SU-DHL-6 (cell line): ENCODE data around the gene HS6ST3.

ENCODE experiments used
- EZH2phosphoT487 ChIP-seq: fragments of 200-600 bp; sonication (generic), shearing (Covaris generic); conservative IDR thresholded peaks from 2 replicates; pipeline ENCODE4 v1.6.1; 2018; ENCODE audit warnings: mild to moderate bottlenecking, antibody characterized with exemption, low read length, moderate library complexity, mixed read lengths
- TF ChIP-seq, protein P1 (sequence below): fragments of 200-600 bp; sonication (generic); IDR thresholded peaks from one replicate; pipeline ENCODE4 v1.5.1; 2017; ENCODE audit warnings: antibody characterized with exemption, mild to moderate bottlenecking, low read length, moderate library complexity; ENCODE audit not compliant: insufficient read depth, poor library complexity, severe bottlenecking

DNA sequence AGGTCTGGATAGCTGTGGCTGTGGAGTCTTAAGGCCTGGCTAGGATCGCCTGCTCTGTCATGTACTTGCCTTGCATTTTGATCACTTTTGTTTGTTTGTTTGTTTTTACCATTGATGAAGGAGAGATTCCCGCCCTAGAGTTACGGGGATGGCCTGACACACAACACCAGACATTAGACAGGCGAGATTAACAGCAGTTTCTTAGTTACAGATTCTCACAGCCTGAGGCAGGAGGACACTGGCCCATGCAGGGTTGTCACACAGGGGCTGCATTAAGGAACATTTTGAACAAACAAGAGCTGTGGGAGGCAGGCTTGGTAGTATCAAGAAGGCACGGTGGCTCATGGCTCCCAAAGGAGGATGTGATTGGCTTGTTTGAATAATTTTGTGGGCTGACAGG is 291.8 kb downstream of the HS6ST3 start:
- TF ChIP-seq, protein P1, sequence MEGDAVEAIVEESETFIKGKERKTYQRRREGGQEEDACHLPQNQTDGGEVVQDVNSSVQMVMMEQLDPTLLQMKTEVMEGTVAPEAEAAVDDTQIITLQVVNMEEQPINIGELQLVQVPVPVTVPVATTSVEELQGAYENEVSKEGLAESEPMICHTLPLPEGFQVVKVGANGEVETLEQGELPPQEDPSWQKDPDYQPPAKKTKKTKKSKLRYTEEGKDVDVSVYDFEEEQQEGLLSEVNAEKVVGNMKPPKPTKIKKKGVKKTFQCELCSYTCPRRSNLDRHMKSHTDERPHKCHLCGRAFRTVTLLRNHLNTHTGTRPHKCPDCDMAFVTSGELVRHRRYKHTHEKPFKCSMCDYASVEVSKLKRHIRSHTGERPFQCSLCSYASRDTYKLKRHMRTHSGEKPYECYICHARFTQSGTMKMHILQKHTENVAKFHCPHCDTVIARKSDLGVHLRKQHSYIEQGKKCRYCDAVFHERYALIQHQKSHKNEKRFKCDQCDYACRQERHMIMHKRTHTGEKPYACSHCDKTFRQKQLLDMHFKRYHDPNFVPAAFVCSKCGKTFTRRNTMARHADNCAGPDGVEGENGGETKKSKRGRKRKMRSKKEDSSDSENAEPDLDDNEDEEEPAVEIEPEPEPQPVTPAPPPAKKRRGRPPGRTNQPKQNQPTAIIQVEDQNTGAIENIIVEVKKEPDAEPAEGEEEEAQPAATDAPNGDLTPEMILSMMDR, result no peak
- no peak for TF ChIP-seq EZH2phosphoT487
